SW480 (cell line): ENCODE measurements around the gene LDLRAD1.
A peak's percentile ranks its signal among the peaks of the same experiment; 100 is the strongest.
"Not testable (repeated sequence)": the region's sequence is repeated elsewhere in the genome, so short reads cannot be mapped to it uniquely, and the experiment has no call there.

ENCODE experiments used
- DNase-seq: peaks from one replicate; pipeline ENCODE4 v3.0.0-alpha.2; 2016; ENCODE audit warnings: low spot score

LDLRAD1 gene

GRCh38 chr1:53992085-53992874 is 25.7 kb downstream of the LDLRAD1 start:
- no peak for DNase-seq

- DNase-seq, result no peak
These were observed 30.1 kb downstream of the LDLRAD1 start for GRCh38 chr1:53987880-53988279.

- DNase-seq, result no peak
These were observed 31.5 kb downstream of the LDLRAD1 start for GRCh38 chr1:53986458-53986857.

GRCh38 chr1:53984726-53985125 is 33.3 kb downstream of the LDLRAD1 start:
- no peak for DNase-seq

GRCh38 chr1:53982763-53983104 is 35.3 kb downstream of the LDLRAD1 start:
- DNase-seq, result no peak

GRCh38 chr1:53982034-53982762 is 35.8 kb downstream of the LDLRAD1 start:
- peak; percentile 69 for DNase-seq

GRCh38 chr1:53981220-53981619 is 36.8 kb downstream of the LDLRAD1 start:
- DNase-seq, result no peak

GRCh38 chr1:53979712-53980450 is 38.1 kb downstream of the LDLRAD1 start:
- no peak for DNase-seq

GRCh38 chr1:53975861-53976260 is 42.1 kb downstream of the LDLRAD1 start:
- no peak for DNase-seq

- no peak for DNase-seq
These were observed 46.3 kb downstream of the LDLRAD1 start for GRCh38 chr1:53971718-53972117.

- not testable (repeated sequence) for DNase-seq
These were observed 48.7 kb downstream of the LDLRAD1 start for GRCh38 chr1:53969323-53969722.

GRCh38 chr1:53968125-53968513 is 49.9 kb downstream of the LDLRAD1 start:
- no peak for DNase-seq

GRCh38 chr1:53967409-53968124 is 50.4 kb downstream of the LDLRAD1 start:
- DNase-seq, result no peak

GRCh38 chr1:53966794-53967193 is 51.2 kb downstream of the LDLRAD1 start:
- no peak for DNase-seq

GRCh38 chr1:53964109-53964508 is 53.9 kb downstream of the LDLRAD1 start:
- no peak for DNase-seq

- DNase-seq, result no peak
These were observed 54.5 kb downstream of the LDLRAD1 start for GRCh38 chr1:53963460-53963859.

- DNase-seq, result no peak
These were observed 55.6 kb downstream of the LDLRAD1 start for GRCh38 chr1:53962395-53962794.

- DNase-seq, result no peak
These were observed 58.2 kb downstream of the LDLRAD1 start for GRCh38 chr1:53959664-53960250.
